Osteoblast (primary cell): ENCODE results near the gene ESPNL. TPM values are rescaled to one million over a fixed set of nuclear protein-coding genes. Genes with fewer than 3 reads are reported as not detected.

ENCODE experiments used
- DNase-seq: peaks from one replicate; pipeline ENCODE4 v3.0.0; 2011; ENCODE audit warnings: low spot score, mixed read lengths; ENCODE audit not compliant: insufficient read length; ENCODE audit errors: missing footprints
- H2AFZ ChIP-seq: 2 replicates; pipeline ENCODE4 v1.6.0; 2011; ENCODE audit warnings: mild to moderate bottlenecking, low read length
- H3K27ac ChIP-seq: 2 replicates; pipeline ENCODE4 v1.5.1; 2011; ENCODE audit warnings: mild to moderate bottlenecking, low read depth, low read length, moderate library complexity
- H3K27me3 ChIP-seq: 2 replicates; pipeline ENCODE4 v1.6.0; 2012; ENCODE audit warnings: mild to moderate bottlenecking, control low read depth, inconsistent platforms, low read length, moderate library complexity; ENCODE audit not compliant: insufficient read depth
- H3K36me3 ChIP-seq: 2 replicates; pipeline ENCODE4 v1.5.1; 2011; ENCODE audit warnings: mild to moderate bottlenecking, low read length, control low read depth, moderate library complexity; ENCODE audit not compliant: insufficient read depth
- H3K4me1 ChIP-seq: 2 replicates; pipeline ENCODE4 v1.5.1; 2011; ENCODE audit warnings: mild to moderate bottlenecking, low read length, control low read depth, moderate library complexity; ENCODE audit not compliant: insufficient read depth
- H3K4me2 ChIP-seq: 2 replicates; pipeline ENCODE4 v1.6.0; 2011; ENCODE audit warnings: mild to moderate bottlenecking, low read length; ENCODE audit not compliant: insufficient read depth
- H3K4me3 ChIP-seq: fragments of 200-600 bp; sonication (generic); 3 replicates; pipeline ENCODE4 v1.5.1; 2012; ENCODE audit warnings: mild to moderate bottlenecking, low read length, inconsistent platforms; ENCODE audit not compliant: insufficient read depth
- H3K79me2 ChIP-seq: 2 replicates; pipeline ENCODE4 v1.6.0; 2012; ENCODE audit warnings: mild to moderate bottlenecking, low read length, control low read depth, inconsistent platforms; ENCODE audit not compliant: insufficient read depth
- H3K9me3 ChIP-seq: 2 replicates; pipeline ENCODE4 v1.5.1; 2011; ENCODE audit warnings: low read depth, low read length, control low read depth
- H4K20me1 ChIP-seq: 2 replicates; pipeline ENCODE4 v1.6.0; 2012; ENCODE audit warnings: mild to moderate bottlenecking, low read length, control low read depth; ENCODE audit not compliant: insufficient read depth
- total RNA-seq: library from RNA; depleted of rRNA; stranded (reverse); fragments of >200 nt; gene quantifications from 2 replicates; pipeline ENCODE4 v1.2.3, GENCODE V29; 2012
- TF ChIP-seq, protein P1 (sequence below): IDR thresholded peaks from 2 replicates; pipeline ENCODE4 v1.5.1; 2011; ENCODE audit warnings: mild to moderate bottlenecking, low read depth, low read length, moderate library complexity; ENCODE audit errors: extremely low read depth

Gene ESPNL
- total RNA-seq, 1 donor: 9.8 TPM

- H3K4me1 ChIP-seq: no peaks in the 10 kb centered on the region
- TF ChIP-seq, protein P1, sequence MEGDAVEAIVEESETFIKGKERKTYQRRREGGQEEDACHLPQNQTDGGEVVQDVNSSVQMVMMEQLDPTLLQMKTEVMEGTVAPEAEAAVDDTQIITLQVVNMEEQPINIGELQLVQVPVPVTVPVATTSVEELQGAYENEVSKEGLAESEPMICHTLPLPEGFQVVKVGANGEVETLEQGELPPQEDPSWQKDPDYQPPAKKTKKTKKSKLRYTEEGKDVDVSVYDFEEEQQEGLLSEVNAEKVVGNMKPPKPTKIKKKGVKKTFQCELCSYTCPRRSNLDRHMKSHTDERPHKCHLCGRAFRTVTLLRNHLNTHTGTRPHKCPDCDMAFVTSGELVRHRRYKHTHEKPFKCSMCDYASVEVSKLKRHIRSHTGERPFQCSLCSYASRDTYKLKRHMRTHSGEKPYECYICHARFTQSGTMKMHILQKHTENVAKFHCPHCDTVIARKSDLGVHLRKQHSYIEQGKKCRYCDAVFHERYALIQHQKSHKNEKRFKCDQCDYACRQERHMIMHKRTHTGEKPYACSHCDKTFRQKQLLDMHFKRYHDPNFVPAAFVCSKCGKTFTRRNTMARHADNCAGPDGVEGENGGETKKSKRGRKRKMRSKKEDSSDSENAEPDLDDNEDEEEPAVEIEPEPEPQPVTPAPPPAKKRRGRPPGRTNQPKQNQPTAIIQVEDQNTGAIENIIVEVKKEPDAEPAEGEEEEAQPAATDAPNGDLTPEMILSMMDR: no peak
- no peaks in the 10 kb centered on the region for H3K36me3 ChIP-seq
- no peaks in the 10 kb centered on the region for H3K27me3 ChIP-seq
- H3K4me2 ChIP-seq: no peak overlapping the region
- no peak overlapping the region for H2AFZ ChIP-seq
- no peaks in the 10 kb centered on the region for H3K9me3 ChIP-seq
- no peaks in the 10 kb centered on the region for H4K20me1 ChIP-seq
- no peak overlapping the region for H3K27ac ChIP-seq
- peak; percentile 76 for DNase-seq
- no peak overlapping the region for H3K4me3 ChIP-seq
- no peaks in the 10 kb centered on the region for H3K79me2 ChIP-seq
Measured at GRCh38 chr2:238104691-238105371, 4.7 kb downstream of the ESPNL start.

- H3K27me3 ChIP-seq: no peaks in the 10 kb centered on the region
- DNase-seq: peak; percentile 75
- TF ChIP-seq, protein P1: no peak
- no peak overlapping the region for H3K4me3 ChIP-seq
- H3K4me2 ChIP-seq: no peak overlapping the region
- no peaks in the 10 kb centered on the region for H4K20me1 ChIP-seq
- no peaks in the 10 kb centered on the region for H3K4me1 ChIP-seq
- no peak overlapping the region for H2AFZ ChIP-seq
- H3K9me3 ChIP-seq: no peaks in the 10 kb centered on the region
- no peaks in the 10 kb centered on the region for H3K79me2 ChIP-seq
- H3K36me3 ChIP-seq: no peaks in the 10 kb centered on the region
- H3K27ac ChIP-seq: no peak overlapping the region
Measured at GRCh38 chr2:238105506-238106338, 5.6 kb downstream of the ESPNL start.

DNA sequence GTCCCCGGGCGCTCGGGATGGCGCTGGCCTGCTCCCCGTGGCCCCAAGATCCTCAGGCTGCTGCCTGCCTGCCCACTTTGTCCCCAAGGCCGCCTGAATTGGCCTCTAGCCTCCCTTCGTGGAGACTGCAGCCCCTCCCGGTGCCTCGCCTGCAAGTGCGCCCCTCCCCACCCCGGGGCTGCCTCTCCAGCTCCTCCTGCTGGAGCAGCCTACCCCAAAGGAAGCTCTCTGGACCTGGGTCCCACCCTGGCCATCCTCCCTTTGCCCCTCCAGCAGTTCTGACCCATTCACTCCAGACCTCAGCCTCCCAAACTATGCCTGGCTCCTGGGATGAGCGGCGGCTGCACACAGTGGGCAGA lies 6.2 kb downstream of the ESPNL start:
- Histone ChIP-seq H2AFZ (no peak overlapping the region), H3K9me3 (no peaks in the 10 kb centered on the region), H3K36me3 (no peaks in the 10 kb centered on the region), H3K4me1 (no peaks in the 10 kb centered on the region), H3K79me2 (no peaks in the 10 kb centered on the region), H3K4me2 (no peak overlapping the region), H3K4me3 (no peak overlapping the region), H3K27ac (no peak overlapping the region), H3K27me3 (no peaks in the 10 kb centered on the region), H4K20me1 (no peaks in the 10 kb centered on the region)
- peak; percentile 62 for DNase-seq
- TF ChIP-seq, protein P1: no peak
